Putamen (tissue), 1 donor: ENCODE data around the gene KLK6.

Source experiments
- DNase-seq: peaks from one replicate; pipeline ENCODE4 v3.0.0-alpha.2; 2016; ENCODE audit warnings: low spot score

Gene KLK6

GRCh38 chr19:50910722-50911121, 58.7 kb downstream of the KLK6 start:
- no peak for DNase-seq

GRCh38 chr19:50909240-50910070, 59.9 kb downstream of the KLK6 start:
- no peak for DNase-seq
